Liver (tissue), 9 donors: ENCODE measurements around the gene FGF12. TPM values are rescaled to one million over a fixed set of nuclear protein-coding genes. Genes with fewer than 3 reads are reported as not detected.

Experiments
- DNase-seq: peaks from one replicate; pipeline ENCODE4 v3.0.0-alpha.2; 2017; ENCODE audit warnings: low spot score
- H3K27ac ChIP-seq, 2 donors: one replicate each; pipeline ENCODE4 v1.7.0; 2013; ENCODE audit warnings: inconsistent platforms in 2 of 2, low read length in 2 of 2, control low read depth in 1 of 2, low read depth in 1 of 2, mild to moderate bottlenecking in 1 of 2
- H3K27me3 ChIP-seq, 4 donors: one replicate each; pipeline versions ENCODE4 v1.6.1 to v1.7.0; 2013; ENCODE audit warnings: low read length in 3 of 4, inconsistent platforms in 1 of 4, mild to moderate bottlenecking in 1 of 4, moderate library complexity in 1 of 4; ENCODE audit not compliant: control insufficient read depth in 4 of 4, insufficient read depth in 4 of 4
- H3K36me3 ChIP-seq, 4 donors: one replicate each; pipeline versions ENCODE4 v1.6.1 to v1.7.0; 2013; ENCODE audit warnings: low read length in 3 of 4, mild to moderate bottlenecking in 3 of 4, low read depth in 1 of 4, moderate library complexity in 1 of 4; ENCODE audit not compliant: control insufficient read depth in 4 of 4, insufficient read depth in 3 of 4
- H3K4me1 ChIP-seq, 4 donors: one replicate each; pipeline versions ENCODE4 v1.6.1 to v1.7.0; 2013; ENCODE audit warnings: low read length in 3 of 4, mild to moderate bottlenecking in 3 of 4, moderate library complexity in 1 of 4; ENCODE audit not compliant: control insufficient read depth in 4 of 4, insufficient read depth in 4 of 4
- H3K4me3 ChIP-seq, 3 donors: one replicate each; pipeline versions ENCODE4 v1.6.1 to v1.7.0; 2013; ENCODE audit warnings: low read length in 3 of 3, control low read depth in 1 of 3, low read depth in 1 of 3, mild to moderate bottlenecking in 1 of 3
- H3K9ac ChIP-seq, 2 donors: one replicate each; pipeline ENCODE4 v1.7.0; 2013; ENCODE audit warnings: low read length in 2 of 2, mild to moderate bottlenecking in 2 of 2, moderate library complexity in 2 of 2, control low read depth in 1 of 2, low read depth in 1 of 2
- H3K9me3 ChIP-seq, 4 donors: one replicate each; pipeline versions ENCODE4 v1.6.1 to v1.7.0; 2013; ENCODE audit warnings: low read length in 3 of 4; ENCODE audit not compliant: control insufficient read depth in 4 of 4
- CTCF ChIP-seq: fragments of 150-350 bp; IDR thresholded peaks from 2 replicates; pipeline ENCODE4 v1.5.1; 2017; ENCODE audit warnings: improper control_type of control experiment, low read depth, low read length; ENCODE audit not compliant: missing input control
- EGR1 ChIP-seq, 2 donors: IDR thresholded peaks; 2 replicates each; pipeline ENCODE4 v1.6.1; 2016 to 2018; ENCODE audit warnings: antibody characterized with exemption in 2 of 2, low read depth in 2 of 2
- FOXA2 ChIP-seq: IDR thresholded peaks from 2 replicates; pipeline ENCODE4 v1.6.1; 2016; ENCODE audit warnings: antibody characterized with exemption
- GABPA ChIP-seq, 2 donors: IDR thresholded peaks in 1 of 2; conservative IDR thresholded peaks in 1 of 2; 2 replicates each; pipeline ENCODE4 v1.6.1; 2016; ENCODE audit warnings: antibody characterized with exemption in 2 of 2, mild to moderate bottlenecking in 1 of 2, moderate library complexity in 1 of 2
- HNF4A ChIP-seq, 2 donors: conservative IDR thresholded peaks; 2 replicates each; pipeline ENCODE4 v1.6.1; 2016; ENCODE audit warnings: antibody characterized with exemption in 2 of 2, mild to moderate bottlenecking in 2 of 2
- HNF4G ChIP-seq: IDR thresholded peaks from 2 replicates; pipeline ENCODE4 v1.6.1; 2016; ENCODE audit warnings: antibody characterized with exemption
- JUND ChIP-seq, 2 donors: IDR thresholded peaks; 2 replicates each; pipeline ENCODE4 v1.6.1; 2016; ENCODE audit warnings: antibody characterized with exemption in 2 of 2
- NR2F2 ChIP-seq: IDR thresholded peaks from 2 replicates; pipeline ENCODE4 v1.6.1; 2016; ENCODE audit warnings: antibody characterized with exemption
- RAD21 ChIP-seq, 2 donors: IDR thresholded peaks; 2 replicates each; pipeline ENCODE4 v1.6.1; 2016; ENCODE audit warnings: antibody characterized with exemption in 2 of 2, mild to moderate bottlenecking in 2 of 2
- REST ChIP-seq: IDR thresholded peaks from 2 replicates; pipeline ENCODE4 v1.6.1; 2016; ENCODE audit warnings: antibody characterized with exemption, mild to moderate bottlenecking
- RXRA ChIP-seq, 2 donors: IDR thresholded peaks; 2 replicates each; pipeline ENCODE4 v1.6.1; 2017 to 2018; ENCODE audit warnings: antibody characterized with exemption in 2 of 2, mild to moderate bottlenecking in 1 of 2
- SP1 ChIP-seq: IDR thresholded peaks from 2 replicates; pipeline ENCODE4 v1.6.1; 2018; ENCODE audit warnings: antibody characterized with exemption, mild to moderate bottlenecking
- TAF1 ChIP-seq: conservative IDR thresholded peaks from 2 replicates; pipeline ENCODE4 v1.6.1; 2016; ENCODE audit warnings: antibody characterized with exemption, mild to moderate bottlenecking
- YY1 ChIP-seq: IDR thresholded peaks from 2 replicates; pipeline ENCODE4 v1.6.1; 2016; ENCODE audit warnings: antibody characterized with exemption, mild to moderate bottlenecking
- WGBS: extraction: QIAGEN DNeasy Blood & Tissue Kit; methylation state at CpG from one replicate; pipeline ENCODE4 v1.1.7; 2013; 5-methylcytosine and 5-hydroxymethylcytosine counted together
- polyA plus RNA-seq, 2 donors: library from polyadenylated mRNA; stranded (reverse) in 1 of 2; unstranded in 1 of 2; fragments of 200-250 nt in 1 of 2; fragments of >200 nt in 1 of 2; fragmentation: Nextera tagmentation in 1 of 2; extraction: Ambion mirVana in 1 of 2; gene quantifications; one replicate each; pipeline versions ENCODE4 v1.2.1 to v1.2.3, GENCODE V29; 2013 to 2015
- total RNA-seq, 2 donors: library from RNA; depleted of rRNA; stranded (reverse); fragments of >200 nt; gene quantifications; one replicate each; pipeline ENCODE4 v1.2.3, GENCODE V29; 2014
- TF ChIP-seq, protein P1 (sequence below): IDR thresholded peaks from 2 replicates; pipeline ENCODE4 v1.6.1; 2016; ENCODE audit warnings: antibody characterized with exemption
- TF ChIP-seq, protein P2 (sequence below): IDR thresholded peaks from 2 replicates; pipeline ENCODE4 v1.6.1; 2016; ENCODE audit warnings: antibody characterized with exemption
- donor health status: healthy.
- donor health status: healthy.
- donor health status: healthy.
- donor health status: healthy.
- donor health status: healthy.

Gene FGF12
- total and polyA plus RNA-seq, 4 donors = 0.11 to 0.59 (median 0.19) TPM

- DNase-seq = no peak
- 56% methylated on average over 1 of the region's 1 CpG for WGBS
Measured at GRCh38 chr3:192637803-192638202, 89.5 kb downstream of the FGF12 start.

More at GRCh38 chr3:192637803-192638202, 89.5 kb downstream of the FGF12 start:
- Histone ChIP-seq H3K9ac (no peak overlapping the region), H3K36me3 (no peaks in the 10 kb centered on the region), H3K9me3 (no peaks in the 10 kb centered on the region), H3K27ac (no peak overlapping the region), H3K4me3 (no peak overlapping the region), H3K4me1 (no peaks in the 10 kb centered on the region), H3K27me3 (no peaks in the 10 kb centered on the region)
- TF ChIP-seq HNF4G = no peak
- no peak for TF ChIP-seq RAD21 (IDR thresholded peaks at IDR 0.05)
- no peak for TF ChIP-seq NR2F2
- no peak for TF ChIP-seq EGR1 (IDR thresholded peaks at IDR 0.05; ENCODE audit: low read depth in 2 of 2)
- TF ChIP-seq HNF4A (conservative IDR thresholded peaks at IDR 0.05) = no peak
- TF ChIP-seq FOXA2 = no peak
- no peak for TF ChIP-seq GABPA (IDR thresholded peaks at IDR 0.05 in 1 of 2, conservative IDR thresholded peaks at IDR 0.05 in 1 of 2)
- TF ChIP-seq YY1 = no peak
- no peak for TF ChIP-seq JUND (IDR thresholded peaks at IDR 0.05)
- TF ChIP-seq RXRA (IDR thresholded peaks at IDR 0.05) = no peak
- TF ChIP-seq TAF1 = no peak
- TF ChIP-seq SP1 = no peak
- TF ChIP-seq CTCF = no peak
- TF ChIP-seq REST = no peak
- TF ChIP-seq, protein P1, sequence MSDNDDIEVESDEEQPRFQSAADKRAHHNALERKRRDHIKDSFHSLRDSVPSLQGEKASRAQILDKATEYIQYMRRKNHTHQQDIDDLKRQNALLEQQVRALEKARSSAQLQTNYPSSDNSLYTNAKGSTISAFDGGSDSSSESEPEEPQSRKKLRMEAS = no peak
- TF ChIP-seq, protein P2, sequence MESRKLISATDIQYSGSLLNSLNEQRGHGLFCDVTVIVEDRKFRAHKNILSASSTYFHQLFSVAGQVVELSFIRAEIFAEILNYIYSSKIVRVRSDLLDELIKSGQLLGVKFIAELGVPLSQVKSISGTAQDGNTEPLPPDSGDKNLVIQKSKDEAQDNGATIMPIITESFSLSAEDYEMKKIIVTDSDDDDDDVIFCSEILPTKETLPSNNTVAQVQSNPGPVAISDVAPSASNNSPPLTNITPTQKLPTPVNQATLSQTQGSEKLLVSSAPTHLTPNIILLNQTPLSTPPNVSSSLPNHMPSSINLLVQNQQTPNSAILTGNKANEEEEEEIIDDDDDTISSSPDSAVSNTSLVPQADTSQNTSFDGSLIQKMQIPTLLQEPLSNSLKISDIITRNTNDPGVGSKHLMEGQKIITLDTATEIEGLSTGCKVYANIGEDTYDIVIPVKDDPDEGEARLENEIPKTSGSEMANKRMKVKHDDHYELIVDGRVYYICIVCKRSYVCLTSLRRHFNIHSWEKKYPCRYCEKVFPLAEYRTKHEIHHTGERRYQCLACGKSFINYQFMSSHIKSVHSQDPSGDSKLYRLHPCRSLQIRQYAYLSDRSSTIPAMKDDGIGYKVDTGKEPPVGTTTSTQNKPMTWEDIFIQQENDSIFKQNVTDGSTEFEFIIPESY = no peak
